Measurements from ENCODE around the gene ENOPH1. TPM values are rescaled to one million over a fixed set of nuclear protein-coding genes. Genes with fewer than 3 reads are reported as not detected.
A peak's percentile ranks its signal among the peaks of the same experiment; 100 is the strongest.

ENOPH1 gene
- total and polyA plus RNA-seq, 2 of the 13 experiments (the other 11 are each of a cell fraction or from before 2014, with no cell fraction given), result 15.5 to 64.3 TPM

GRCh38 chr4:82434949-82435348, 4.6 kb downstream of the ENOPH1 start (continued):
- no peak for TF ChIP-seq ZKSCAN1 (IDR thresholded peaks at IDR 0.05; ENCODE audit: low read length)
- TF ChIP-seq ZNF891 (CRISPR knock-in tag; IDR thresholded peaks at IDR 0.05), result no peak
- TF ChIP-seq NR3C1 (CRISPR knock-in tag; IDR thresholded peaks at IDR 0.05), result no peak
- no peak for TF ChIP-seq ZHX1 (CRISPR knock-in tag; IDR thresholded peaks at IDR 0.05; ENCODE audit: low read depth)
- TF ChIP-seq KMT2B (CRISPR knock-in tag; IDR thresholded peaks at IDR 0.05), result no peak
- no peak for TF ChIP-seq NFIB (CRISPR knock-in tag; IDR thresholded peaks at IDR 0.05; ENCODE audit: borderline replicate concordance)
- TF ChIP-seq ATF6 (CRISPR knock-in tag; conservative IDR thresholded peaks at IDR 0.05), result no peak
- no peak for TF ChIP-seq ARHGAP35 (CRISPR knock-in tag; IDR thresholded peaks at IDR 0.05; ENCODE audit: borderline replicate concordance)
- TF ChIP-seq ZNF136 (CRISPR knock-in tag; IDR thresholded peaks at IDR 0.05; ENCODE audit: low read depth), result no peak
- no peak for TF ChIP-seq ASH2L (IDR thresholded peaks at IDR 0.05; ENCODE audit: insufficient read length, low read depth, low read length)
- no peak for TF ChIP-seq HNF4G (IDR thresholded peaks at IDR 0.05; ENCODE audit: borderline replicate concordance, low read depth, low read length)
- no peak for TF ChIP-seq HNF4G (CRISPR knock-in tag; IDR thresholded peaks at IDR 0.05; ENCODE audit: borderline replicate concordance, low read depth)
- TF ChIP-seq RFX1 (IDR thresholded peaks at IDR 0.05), result no peak
- TF ChIP-seq ZNF766 (CRISPR knock-in tag; IDR thresholded peaks at IDR 0.05; ENCODE audit: borderline replicate concordance), result no peak
- TF ChIP-seq KAT7 (CRISPR knock-in tag; IDR thresholded peaks at IDR 0.05; ENCODE audit: borderline replicate concordance), result 0 out of 2 replicates have a peak, but pooled peaks have one; percentile 29
